Neural cell (in vitro differentiated cells): ENCODE measurements around the gene PTGER1.

Experiments
- CTCF ChIP-seq: fragments of 450-650 bp; IDR thresholded peaks from 2 replicates; pipeline ENCODE4 v1.5.1; 2014; ENCODE audit warnings: antibody characterized with exemption, mild to moderate bottlenecking, moderate library complexity; ENCODE audit not compliant: poor library complexity, severe bottlenecking
- POLR2AphosphoS5 ChIP-seq: IDR thresholded peaks from 2 replicates; pipeline ENCODE4 v1.6.1; 2012

GRCh38 chr19:14460935-14461334 lies 14.2 kb downstream of the PTGER1 start:
- TF ChIP-seq POLR2AphosphoS5 (no peak), CTCF (no peak)
